Prostate gland (tissue), 2 donors: ENCODE measurements around the gene U2AF2. TPM values are rescaled to one million over a fixed set of nuclear protein-coding genes. Genes with fewer than 3 reads are reported as not detected.

ENCODE experiments used
- DNase-seq: peaks from one replicate; pipeline ENCODE4 v3.0.0-alpha.2; 2019; ENCODE audit warnings: low spot score
- H3K27ac ChIP-seq, 2 donors: fragments of 200-600 bp; sonication (generic); 2 replicates each; pipeline ENCODE4 v1.5.1; 2017 to 2019
- H3K27me3 ChIP-seq: fragments of 200-600 bp; sonication (generic); replicated peaks from 2 replicates; pipeline ENCODE4 v1.5.1; 2019; ENCODE audit not compliant: insufficient read depth
- H3K36me3 ChIP-seq, 2 donors: fragments of 200-600 bp; sonication (generic); 1 replicate in 1 of 2; 2 replicates in 1 of 2; pipeline versions ENCODE4 v1.5.1 to v1.8.1; 2017 to 2019
- H3K4me1 ChIP-seq: fragments of 200-600 bp; sonication (generic); replicated peaks from 2 replicates; pipeline ENCODE4 v1.5.1; 2019
- H3K4me3 ChIP-seq, 2 donors: fragments of 200-600 bp; sonication (generic); 2 replicates each; pipeline ENCODE4 v1.5.1; 2017 to 2019
- H3K9me3 ChIP-seq: fragments of 200-600 bp; sonication (generic); 2 replicates; pipeline ENCODE4 v1.5.1; 2017
- CTCF ChIP-seq, 4 experiments: fragments of 200-600 bp in 2 of 4; fragments of 450-650 bp in 2 of 4; sonication (generic) in 2 of 4; IDR thresholded peaks; 1 replicate in 3 of 4; 2 replicates in 1 of 4; pipeline ENCODE4 v1.5.1; 2016 to 2019; ENCODE audit warnings: antibody characterized with exemption in 4 of 4, mild to moderate bottlenecking in 2 of 4, moderate library complexity in 2 of 4
- POLR2A ChIP-seq: fragments of 450-650 bp; IDR thresholded peaks from one replicate; pipeline ENCODE4 v1.6.1; 2016; ENCODE audit warnings: antibody characterized with exemption, mild to moderate bottlenecking
- POLR2AphosphoS5 ChIP-seq: sonication (generic); formaldehyde crosslinking; IDR thresholded peaks from one replicate; pipeline ENCODE4 v1.6.1; 2017; ENCODE audit warnings: antibody characterized with exemption
- WGBS: methylation state at CpG from one replicate; pipeline ENCODE4 v1.1.5; 2018; 5-methylcytosine and 5-hydroxymethylcytosine counted together
- intact Hi-C: fragments of 100-400 bp; cut with DNase I; formaldehyde crosslinking; loops from one replicate; pipeline ENCODE4 v1.14.2; 2022
- total RNA-seq, 2 donors: library from RNA; depleted of rRNA; stranded (reverse); fragments of >200 nt; gene quantifications; one replicate each; pipeline ENCODE4 v1.1.0, GENCODE V29; 2016

Gene U2AF2
- total RNA-seq, 2 donors from 2014 or later, result 99.2 to 224 TPM

- WGBS, result 11% methylated on average over 25 of the region's 25 CpGs
- H3K4me3 ChIP-seq, result peak overlapping the region; percentile 74 to 86
- H3K4me1 ChIP-seq, result peaks cover 21% of the 10 kb centered on the region
- no peaks in the 10 kb centered on the region for H3K27me3 ChIP-seq
- H3K27ac ChIP-seq, result peak overlapping the region; percentile 81 to 85
- H3K36me3 ChIP-seq, result no peaks in the 10 kb centered on the region
- no peak for TF ChIP-seq POLR2A
- no peak for TF ChIP-seq POLR2AphosphoS5
- no peak for TF ChIP-seq CTCF (IDR thresholded peaks at IDR 0.05)
- intact Hi-C loops, result no loop called here
- H3K9me3 ChIP-seq, result no peaks in the 10 kb centered on the region
- no peak for DNase-seq
Measured at GRCh38 chr19:55648585-55649267, 6.1 kb upstream of the U2AF2 start.

DNA sequence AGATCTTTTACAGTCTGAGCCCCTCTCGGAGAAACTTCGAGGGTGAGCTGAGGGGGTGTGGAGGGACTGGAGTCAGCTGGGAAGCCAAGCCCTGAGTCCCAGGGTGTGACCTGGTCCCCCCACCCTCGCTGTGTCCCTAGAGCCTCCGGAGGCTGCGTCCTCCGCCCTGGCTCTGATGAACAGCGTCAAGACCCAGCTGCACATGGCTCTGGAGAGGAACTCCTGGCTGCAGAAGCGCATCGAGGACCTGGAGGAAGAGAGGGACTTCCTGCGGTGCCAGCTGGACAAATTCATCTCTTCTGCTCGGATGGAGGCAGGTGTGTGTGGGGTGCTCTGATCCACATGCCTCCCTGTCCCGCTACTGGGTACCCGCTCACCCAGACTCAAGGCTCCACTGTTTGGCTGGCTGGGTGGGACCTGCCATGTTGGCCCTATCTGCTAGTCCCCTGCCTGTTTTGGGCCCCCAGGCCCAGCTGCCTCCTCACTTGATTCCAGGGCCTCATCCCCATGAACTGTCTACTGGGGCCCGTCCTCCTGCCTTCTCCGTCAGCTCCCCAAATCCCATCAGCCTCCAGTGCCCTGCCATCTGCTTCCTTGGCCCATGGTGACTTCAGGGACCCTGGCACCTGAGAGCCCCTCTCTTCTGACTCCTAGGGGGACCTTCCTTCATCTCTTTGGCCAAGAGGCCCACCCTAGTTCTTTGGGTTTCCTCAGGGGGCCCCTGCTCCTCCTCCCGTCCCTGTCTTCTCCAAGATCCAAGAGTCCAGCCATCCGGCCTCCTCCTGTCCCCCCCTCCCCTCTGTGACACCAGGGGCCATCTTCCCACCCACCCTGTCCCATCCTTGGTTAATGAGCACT is 5.3 kb upstream of the U2AF2 start:
- Histone ChIP-seq H3K36me3 (no peaks in the 10 kb centered on the region), H3K4me3 (peak overlapping the region in 1 of 2 donors; percentile 74), H3K27ac (peak overlapping the region in 1 of 2 donors; percentile 81), H3K4me1 (peaks cover 17% of the 10 kb centered on the region), H3K27me3 (no peaks in the 10 kb centered on the region), H3K9me3 (no peaks in the 10 kb centered on the region)
- TF ChIP-seq POLR2A, result no peak
- TF ChIP-seq POLR2AphosphoS5, result no peak
- TF ChIP-seq CTCF (IDR thresholded peaks at IDR 0.05), result no peak
- intact Hi-C loops, result loop anchor here (10.0 kb wide), 1 partner anchor 535 kb away; the partner anchor contains the start of gene PPP1R12C
- DNase-seq, result no peak
- 74% methylated on average over 17 of the region's 17 CpGs for WGBS

DNA sequence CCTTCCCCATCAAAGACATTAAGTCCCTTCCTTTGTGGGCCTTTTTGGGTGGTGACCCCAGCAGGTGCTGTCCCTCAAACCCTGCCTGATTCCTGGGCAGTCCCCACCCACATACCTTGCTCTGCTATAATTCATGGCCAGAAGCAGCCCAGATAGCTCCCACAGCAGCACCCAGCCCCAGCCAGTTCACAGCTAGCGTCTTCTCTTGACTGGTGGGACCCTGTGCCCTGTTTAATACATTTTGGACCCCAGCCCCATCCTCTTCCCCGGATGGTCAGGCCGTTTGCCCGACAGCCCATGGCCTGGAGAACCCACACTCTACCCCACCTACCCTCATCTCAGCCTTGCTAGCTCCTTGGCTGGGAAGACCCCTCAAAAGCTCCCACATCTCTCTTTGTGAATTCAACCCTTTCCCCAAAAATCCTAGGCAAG is 4.7 kb upstream of the U2AF2 start:
- no peaks in the 10 kb centered on the region for H3K27me3 ChIP-seq
- H3K9me3 ChIP-seq, result no peaks in the 10 kb centered on the region
- intact Hi-C loops, result loop anchor here (10.0 kb wide), 1 partner anchor 535 kb away; the partner anchor contains the start of gene PPP1R12C
- H3K4me1 ChIP-seq, result peaks cover 10% of the 10 kb centered on the region
- no peaks in the 10 kb centered on the region for H3K36me3 ChIP-seq
- no peak for DNase-seq
- H3K27ac ChIP-seq, result no peak overlapping the region
- 90% methylated on average over 4 of the region's 4 CpGs for WGBS
- H3K4me3 ChIP-seq, result no peak overlapping the region
- TF ChIP-seq POLR2AphosphoS5 (no peak), POLR2A (no peak), CTCF (IDR thresholded peaks at IDR 0.05) (no peak)

DNA sequence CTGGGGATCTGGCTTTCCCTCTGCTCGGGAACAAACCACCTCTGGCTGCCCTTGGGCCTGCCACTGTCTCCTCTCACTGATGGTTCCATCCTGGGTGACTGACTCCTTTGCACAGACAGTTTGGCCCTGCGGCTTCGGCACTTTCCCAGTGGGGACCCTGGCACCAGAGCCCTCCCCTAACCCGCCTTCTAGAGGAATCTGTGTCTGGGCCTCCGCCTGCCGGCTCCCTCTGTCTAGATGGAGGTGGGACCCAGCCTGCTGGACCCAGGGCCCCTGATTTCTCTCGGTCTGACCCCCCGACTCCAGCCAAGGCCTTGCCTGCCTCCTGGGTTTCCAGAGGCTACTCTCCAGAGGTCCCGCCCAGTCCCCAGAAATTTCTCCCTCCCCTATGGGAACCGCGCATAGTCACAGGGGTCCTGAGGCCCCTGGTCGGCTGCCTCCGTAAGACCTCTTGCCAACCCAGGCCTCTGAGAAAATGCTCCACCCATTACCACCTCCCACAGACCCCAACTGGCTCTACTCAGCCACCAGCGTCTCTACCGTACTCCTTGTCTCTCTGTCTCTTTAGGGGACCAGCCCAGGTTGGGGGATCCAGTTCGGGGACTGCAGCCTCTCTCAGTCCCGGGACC is 4.1 kb upstream of the U2AF2 start:
- Histone ChIP-seq H3K4me1 (peaks cover 9% of the 10 kb centered on the region), H3K27me3 (no peaks in the 10 kb centered on the region), H3K36me3 (no peaks in the 10 kb centered on the region), H3K4me3 (no peak overlapping the region), H3K9me3 (no peaks in the 10 kb centered on the region), H3K27ac (no peak overlapping the region)
- WGBS, result 94% methylated on average over 17 of the region's 17 CpGs
- TF ChIP-seq POLR2AphosphoS5 (no peak), POLR2A (no peak), CTCF (IDR thresholded peaks at IDR 0.05) (no peak)
- DNase-seq, result no peak
- intact Hi-C loops, result loop anchor here (10.0 kb wide), 1 partner anchor 536 kb away; the partner anchor contains the start of gene PPP1R12C
